OCI-LY1 (cell line): Measurements from ENCODE around the gene AKT3.

Source experiments
- CTCF ChIP-seq: fragments of 200-600 bp; sonication (generic), shearing (Covaris generic); IDR thresholded peaks from 2 replicates; pipeline ENCODE4 v1.5.1; 2017; ENCODE audit warnings: mild to moderate bottlenecking, antibody characterized with exemption, low read length, moderate library complexity, mixed read lengths
- EZH2 ChIP-seq: fragments of 200-600 bp; sonication (generic), shearing (Covaris generic); IDR thresholded peaks from 2 replicates; pipeline ENCODE4 v1.8.0; 2017; ENCODE audit warnings: borderline replicate concordance, mixed run types, mild to moderate bottlenecking, antibody characterized with exemption, low read length, moderate library complexity, mixed read lengths

- peak; percentile 22; the same call in 1 of the 2 replicates for TF ChIP-seq CTCF
- TF ChIP-seq EZH2, result no peak
Measured at GRCh38 chr1:243708210-243708609, 141.8 kb downstream of the AKT3 start.
